PC-3 (cell line): ENCODE results near the gene NUB1. TPM values are rescaled to one million over a fixed set of nuclear protein-coding genes. Genes with fewer than 3 reads are reported as not detected.

Source experiments
- ATAC-seq: fragments of 200-7000 bp; cut with Tn5 transposase; 2 replicates; pipeline ENCODE4 v1.9.1; 2020; ENCODE audit warnings: mild to moderate bottlenecking, moderate library complexity
- BruUV-seq: library from RNA; stranded (reverse); fragments of 400-500 nt; replicated peaks from 2 replicates; lab custom pipeline; 2021; lab: Mats Ljungman, UMichigan
- CTCF ChIA-PET: fragments of 300-600 bp; sonication (Branson Sonifier 250); formaldehyde crosslinking; loops from one replicate; lab custom pipeline; 2022; ENCODE audit warnings: antibody characterized with exemption; lab: Charles Lee
- POLR2A ChIA-PET: fragments of 300-600 bp; sonication (Branson Sonifier 250); formaldehyde crosslinking; loops from one replicate; lab custom pipeline; 2022; ENCODE audit warnings: antibody characterized with exemption; ENCODE audit not compliant: unreplicated experiment; lab: Charles Lee
- DNase-seq: peaks from one replicate; pipeline ENCODE4 v3.0.0-alpha.2; 2015
- H2AFZ ChIP-seq: fragments of 300-600 bp; sonication (generic); 2 replicates; pipeline ENCODE4 v1.6.0; 2016; ENCODE audit warnings: antibody characterized with exemption, low read length
- H3F3A ChIP-seq: fragments of 300-600 bp; sonication (generic); one replicate; pipeline ENCODE4 v1.6.0; 2017; ENCODE audit warnings: antibody characterized with exemption, low read length, control low read depth, mild to moderate bottlenecking; ENCODE audit not compliant: unreplicated experiment
- H3K27ac ChIP-seq: fragments of 300-600 bp; sonication (generic); 2 replicates; pipeline ENCODE4 v1.5.1; 2016; ENCODE audit warnings: mild to moderate bottlenecking, low read length
- H3K27me3 ChIP-seq: fragments of 300-600 bp; sonication (generic); 2 replicates; pipeline ENCODE4 v1.6.1; 2016; ENCODE audit warnings: low read length, mixed read lengths
- H3K36me3 ChIP-seq: fragments of 300-600 bp; sonication (generic); 2 replicates; pipeline ENCODE4 v1.6.1; 2016; ENCODE audit warnings: low read depth, mixed run types, low read length, mixed read lengths
- H3K4me1 ChIP-seq: fragments of 300-600 bp; sonication (generic); 2 replicates; pipeline ENCODE4 v1.5.1; 2016; ENCODE audit warnings: low read length; ENCODE audit not compliant: insufficient read depth
- H3K4me2 ChIP-seq: fragments of 300-600 bp; sonication (generic); 2 replicates; pipeline ENCODE4 v1.6.0; 2016; ENCODE audit warnings: low read length
- H3K4me3 ChIP-seq: fragments of 300-600 bp; sonication (generic); 2 replicates; pipeline ENCODE4 v1.5.1; 2016; ENCODE audit warnings: mild to moderate bottlenecking, low read length, mixed read lengths
- H3K79me2 ChIP-seq: fragments of 300-600 bp; sonication (generic); 2 replicates; pipeline ENCODE4 v1.6.1; 2017; ENCODE audit warnings: low read length, mixed read lengths
- H3K9ac ChIP-seq: fragments of 300-600 bp; sonication (generic); 2 replicates; pipeline ENCODE4 v1.6.0; 2016; ENCODE audit warnings: mild to moderate bottlenecking, low read length
- H3K9me2 ChIP-seq: fragments of 300-600 bp; sonication (generic); replicated peaks from 2 replicates; pipeline ENCODE4 v1.6.1; 2016; ENCODE audit warnings: mixed run types, low read length, mixed read lengths
- H3K9me3 ChIP-seq: fragments of 300-600 bp; sonication (generic); 2 replicates; pipeline ENCODE4 v1.6.1; 2016; ENCODE audit warnings: low read length, mixed read lengths
- H4K20me1 ChIP-seq: fragments of 300-600 bp; sonication (generic); 2 replicates; pipeline ENCODE4 v1.6.1; 2016; ENCODE audit warnings: low read length, mixed read lengths
- CTCF ChIP-seq: fragments of 300-600 bp; sonication (generic); conservative IDR thresholded peaks from 2 replicates; pipeline ENCODE4 v1.5.1; 2017; ENCODE audit warnings: antibody characterized with exemption, low read depth, mild to moderate bottlenecking, low read length
- EZH2 ChIP-seq: fragments of 300-600 bp; sonication (generic); IDR thresholded peaks from one replicate; pipeline ENCODE4 v1.6.1; 2017; ENCODE audit warnings: antibody characterized with exemption, mild to moderate bottlenecking, low read length; ENCODE audit not compliant: unreplicated experiment
- EZH2phosphoT487 ChIP-seq: fragments of 300-600 bp; sonication (generic); IDR thresholded peaks from 2 replicates; pipeline ENCODE4 v1.6.1; 2018; ENCODE audit warnings: mild to moderate bottlenecking, antibody characterized with exemption, low read length, borderline replicate concordance
- intact Hi-C: fragments of 100-400 bp; cut with micrococcal nuclease; formaldehyde crosslinking; loops from 2 replicates; pipeline ENCODE4 v1.9.0; 2023
- total RNA-seq: library from RNA; depleted of rRNA; stranded (reverse); fragments of >200 nt; gene quantifications from 2 replicates; pipeline ENCODE4 v1.2.3, GENCODE V29; 2014

Gene NUB1
- total RNA-seq, 1 experiment from 2014 or later = 40.1 TPM

- no peak overlapping the region for H3K27ac ChIP-seq
- no peaks in the 10 kb centered on the region for H3K4me1 ChIP-seq
- no peaks in the 10 kb centered on the region for H3K9me2 ChIP-seq
- no peaks in the 10 kb centered on the region; the same call in 1 of the 2 replicates for H3K27me3 ChIP-seq
- no peak overlapping the region for H3K4me2 ChIP-seq
- ATAC-seq (no peak), DNase-seq (no peak)
- CTCF ChIA-PET = interaction anchor here (0.6 kb wide), 2 partner anchors 15 to 68 kb away, joined by 3 to 4 read pairs; no protein-coding TSS in a partner anchor
- BruUV-seq = no TSS peak
- no peaks in the 10 kb centered on the region for H3K79me2 ChIP-seq
- H3K4me3 ChIP-seq = no peak overlapping the region
- no peaks in the 10 kb centered on the region for H3K9me3 ChIP-seq
- POLR2A ChIA-PET = no interaction called here
- no peaks in the 10 kb centered on the region for H4K20me1 ChIP-seq
- intact Hi-C loops = no loop called here
- H3F3A ChIP-seq = no peaks in the 10 kb centered on the region
- TF ChIP-seq EZH2phosphoT487 (no peak), CTCF (no peak), EZH2 (no peak)
- H3K9ac ChIP-seq = no peak overlapping the region
- H2AFZ ChIP-seq = no peak overlapping the region
- H3K36me3 ChIP-seq = no peaks in the 10 kb centered on the region
Measured at GRCh38 chr7:151383638-151384351, 42.2 kb downstream of the NUB1 start.

- CTCF ChIA-PET = interaction anchor here (0.6 kb wide), 1 partner anchor 15 kb away, joined by 3 read pairs; no protein-coding TSS in a partner anchor
- H3K27me3 ChIP-seq = no peaks in the 10 kb centered on the region; the same call in 1 of the 2 replicates
Measured at GRCh38 chr7:151384352-151384697, 42.7 kb downstream of the NUB1 start.

More at GRCh38 chr7:151384352-151384697, 42.7 kb downstream of the NUB1 start:
- Histone ChIP-seq H3K79me2 (no peaks in the 10 kb centered on the region), H3K9me3 (no peaks in the 10 kb centered on the region), H3K4me1 (no peaks in the 10 kb centered on the region), H3K36me3 (no peaks in the 10 kb centered on the region), H4K20me1 (no peaks in the 10 kb centered on the region), H2AFZ (no peak overlapping the region), H3K4me3 (no peak overlapping the region), H3K9ac (no peak overlapping the region), H3K4me2 (no peak overlapping the region), H3F3A (no peaks in the 10 kb centered on the region), H3K9me2 (no peaks in the 10 kb centered on the region), H3K27ac (no peak overlapping the region)
- BruUV-seq = no TSS peak
- ATAC-seq (no peak), DNase-seq (no peak)
- POLR2A ChIA-PET = no interaction called here
- intact Hi-C loops = no loop called here
- TF ChIP-seq EZH2 = no peak
- TF ChIP-seq EZH2phosphoT487 = no peak
- TF ChIP-seq CTCF = no peak
